ENCODE data around the gene LMTK3. TPM values are rescaled to one million over a fixed set of nuclear protein-coding genes. Genes with fewer than 3 reads are reported as not detected.
A peak's percentile ranks its signal among the peaks of the same experiment; 100 is the strongest.
"Not testable (repeated sequence)": the region's sequence is repeated elsewhere in the genome, so short reads cannot be mapped to it uniquely, and the experiment has no call there.

LMTK3 gene
- total and polyA plus RNA-seq, 2 donors (not counting 1 experiment from before 2014, with no cell fraction given), result 0.17 TPM; not detected in 1

DNA sequence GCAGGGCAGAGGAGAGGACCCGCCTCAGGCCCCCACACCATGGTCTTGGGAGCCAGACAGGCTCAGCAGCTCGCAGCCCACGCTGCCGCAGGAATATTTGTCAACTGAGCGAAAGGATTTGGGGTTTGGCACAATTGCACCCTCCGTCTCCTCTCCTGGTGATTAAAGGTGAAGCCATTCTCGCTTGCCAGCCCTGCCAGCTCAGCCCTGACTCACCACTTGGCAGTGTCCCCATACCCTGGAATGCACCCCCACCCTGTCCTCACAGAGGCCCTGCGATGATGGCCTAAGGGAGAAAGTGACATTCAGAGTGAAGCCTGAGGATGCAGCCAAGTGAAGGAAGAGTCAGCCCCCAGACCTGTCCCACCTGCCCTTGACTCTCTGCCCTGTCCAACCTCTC is 23.7 kb downstream of the LMTK3 start:
- H3K4me3 ChIP-seq (replicated peaks in 1 of 4; ENCODE audit: control extremely low read depth in 1 of 4, insufficient read depth in 1 of 4, low read depth in 3 of 4, low read length in 4 of 4), result no peak overlapping the region
- no peaks in the 10 kb centered on the region for H3K27me3 ChIP-seq (ENCODE audit: control insufficient read depth, insufficient read depth, low read length)
- DNase-seq (ENCODE audit: low read depth in 2 of 2), result peak; percentile 65 to 81
- H4K20me1 ChIP-seq (ENCODE audit: control insufficient read depth, extremely low read depth, insufficient read depth, low read length), result no peaks in the 10 kb centered on the region
- H3K4me1 ChIP-seq (ENCODE audit: control insufficient read depth, extremely low read depth, insufficient read depth, low read length), result peaks cover 14% of the 10 kb centered on the region
- H3K79me2 ChIP-seq (ENCODE audit: control insufficient read depth, insufficient read depth, low read length), result no peaks in the 10 kb centered on the region
- H3K27ac ChIP-seq (ENCODE audit: insufficient read depth, low read length), result no peak overlapping the region
- H2AFZ ChIP-seq (ENCODE audit: low read length), result no peak overlapping the region
- TF ChIP-seq, protein P1, sequence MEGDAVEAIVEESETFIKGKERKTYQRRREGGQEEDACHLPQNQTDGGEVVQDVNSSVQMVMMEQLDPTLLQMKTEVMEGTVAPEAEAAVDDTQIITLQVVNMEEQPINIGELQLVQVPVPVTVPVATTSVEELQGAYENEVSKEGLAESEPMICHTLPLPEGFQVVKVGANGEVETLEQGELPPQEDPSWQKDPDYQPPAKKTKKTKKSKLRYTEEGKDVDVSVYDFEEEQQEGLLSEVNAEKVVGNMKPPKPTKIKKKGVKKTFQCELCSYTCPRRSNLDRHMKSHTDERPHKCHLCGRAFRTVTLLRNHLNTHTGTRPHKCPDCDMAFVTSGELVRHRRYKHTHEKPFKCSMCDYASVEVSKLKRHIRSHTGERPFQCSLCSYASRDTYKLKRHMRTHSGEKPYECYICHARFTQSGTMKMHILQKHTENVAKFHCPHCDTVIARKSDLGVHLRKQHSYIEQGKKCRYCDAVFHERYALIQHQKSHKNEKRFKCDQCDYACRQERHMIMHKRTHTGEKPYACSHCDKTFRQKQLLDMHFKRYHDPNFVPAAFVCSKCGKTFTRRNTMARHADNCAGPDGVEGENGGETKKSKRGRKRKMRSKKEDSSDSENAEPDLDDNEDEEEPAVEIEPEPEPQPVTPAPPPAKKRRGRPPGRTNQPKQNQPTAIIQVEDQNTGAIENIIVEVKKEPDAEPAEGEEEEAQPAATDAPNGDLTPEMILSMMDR (conservative IDR thresholded peaks at IDR 0.05 in 1 of 2, IDR thresholded peaks at IDR 0.05 in 1 of 2; ENCODE audit: low read depth in 1 of 2, low read length in 2 of 2), result no peak
- no peak for TF ChIP-seq EZH2 (IDR thresholded peaks at IDR 0.05; ENCODE audit: low read length, missing control alignments)
- no peak overlapping the region for H3K9ac ChIP-seq (ENCODE audit: insufficient read depth, low read length)
- no peaks in the 10 kb centered on the region for H3K9me3 ChIP-seq (ENCODE audit: control insufficient read depth, insufficient read depth, low read depth, low read length)
- H3K36me3 ChIP-seq (ENCODE audit: control insufficient read depth, insufficient read depth, low read length), result no peaks in the 10 kb centered on the region
- H3K4me2 ChIP-seq (ENCODE audit: extremely low read depth, insufficient read depth, low read length), result peak overlapping the region; percentile 68

DNA sequence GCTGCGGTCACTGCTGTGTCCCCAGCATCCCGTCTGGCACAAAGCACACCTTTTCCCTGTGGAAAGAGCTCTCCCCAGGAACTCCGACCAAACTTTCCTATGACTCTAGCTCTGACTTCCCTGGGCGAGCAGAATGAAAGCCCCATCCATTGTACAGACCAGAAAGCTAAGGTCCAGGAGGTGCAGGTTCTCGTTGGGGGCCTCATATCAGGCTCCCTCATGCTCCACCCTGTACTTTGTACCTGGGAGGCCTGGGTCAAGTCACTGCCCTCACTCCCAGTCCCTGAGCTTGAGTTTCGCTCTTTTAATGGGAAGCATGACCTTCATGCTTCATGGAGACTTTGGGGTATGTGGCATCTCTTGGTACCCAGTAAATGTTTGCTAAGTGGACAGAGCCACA is 24.1 kb downstream of the LMTK3 start:
- no peaks in the 10 kb centered on the region for H3K36me3 ChIP-seq (ENCODE audit: control insufficient read depth, insufficient read depth, low read length)
- DNase-seq (ENCODE audit: low read depth in 2 of 2), result no peak
- H3K9ac ChIP-seq (ENCODE audit: insufficient read depth, low read length), result no peak overlapping the region
- H3K4me3 ChIP-seq (replicated peaks in 1 of 4; ENCODE audit: control extremely low read depth in 1 of 4, insufficient read depth in 1 of 4, low read depth in 3 of 4, low read length in 4 of 4), result no peak overlapping the region
- no peak overlapping the region for H2AFZ ChIP-seq (ENCODE audit: low read length)
- no peaks in the 10 kb centered on the region for H3K9me3 ChIP-seq (ENCODE audit: control insufficient read depth, insufficient read depth, low read depth, low read length)
- no peaks in the 10 kb centered on the region for H3K79me2 ChIP-seq (ENCODE audit: control insufficient read depth, insufficient read depth, low read length)
- no peak overlapping the region for H3K27ac ChIP-seq (ENCODE audit: insufficient read depth, low read length)
- H3K4me2 ChIP-seq (ENCODE audit: extremely low read depth, insufficient read depth, low read length), result peak overlapping the region; percentile 68
- peaks cover 14% of the 10 kb centered on the region for H3K4me1 ChIP-seq (ENCODE audit: control insufficient read depth, extremely low read depth, insufficient read depth, low read length)
- TF ChIP-seq, protein P1 (conservative IDR thresholded peaks at IDR 0.05 in 1 of 2, IDR thresholded peaks at IDR 0.05 in 1 of 2; ENCODE audit: low read depth in 1 of 2, low read length in 2 of 2), result no peak
- TF ChIP-seq EZH2 (IDR thresholded peaks at IDR 0.05; ENCODE audit: low read length, missing control alignments), result no peak
- H3K27me3 ChIP-seq (ENCODE audit: control insufficient read depth, insufficient read depth, low read length), result no peaks in the 10 kb centered on the region
- no peaks in the 10 kb centered on the region for H4K20me1 ChIP-seq (ENCODE audit: control insufficient read depth, extremely low read depth, insufficient read depth, low read length)

DNA sequence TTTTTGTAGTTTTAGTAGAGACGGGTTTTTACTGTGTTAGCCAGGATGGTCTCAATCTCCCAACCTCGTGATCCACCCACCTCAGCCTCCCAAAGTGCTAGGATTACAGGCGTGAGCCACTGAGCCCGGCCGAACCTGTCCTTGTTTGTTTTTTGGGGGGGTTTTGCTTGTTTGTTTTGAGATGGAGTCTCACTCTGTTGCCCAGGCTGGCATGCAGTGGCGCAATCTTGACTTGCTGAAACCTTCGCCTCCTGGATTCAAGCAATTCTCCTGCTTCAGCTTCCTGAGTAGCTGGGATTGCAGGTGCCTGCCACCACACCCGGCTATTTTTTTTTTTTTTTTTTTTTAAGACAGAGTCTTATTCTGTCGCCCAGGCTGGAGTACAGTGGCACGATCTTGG is 24.9 kb downstream of the LMTK3 start:
- not testable (repeated sequence) for H3K36me3 ChIP-seq (ENCODE audit: control insufficient read depth, insufficient read depth, low read length); H4K20me1 ChIP-seq (ENCODE audit: control insufficient read depth, extremely low read depth, insufficient read depth, low read length); DNase-seq (ENCODE audit: low read depth in 2 of 2); H3K27ac ChIP-seq (ENCODE audit: insufficient read depth, low read length); H3K9ac ChIP-seq (ENCODE audit: insufficient read depth, low read length); H2AFZ ChIP-seq (ENCODE audit: low read length); H3K79me2 ChIP-seq (ENCODE audit: control insufficient read depth, insufficient read depth, low read length); H3K9me3 ChIP-seq (ENCODE audit: control insufficient read depth, insufficient read depth, low read depth, low read length); H3K4me2 ChIP-seq (ENCODE audit: extremely low read depth, insufficient read depth, low read length); H3K4me3 ChIP-seq (replicated peaks in 1 of 4; ENCODE audit: control extremely low read depth in 1 of 4, insufficient read depth in 1 of 4, low read depth in 3 of 4, low read length in 4 of 4); H3K27me3 ChIP-seq (ENCODE audit: control insufficient read depth, insufficient read depth, low read length)
- H3K4me1 ChIP-seq (ENCODE audit: control insufficient read depth, extremely low read depth, insufficient read depth, low read length), result peaks cover 20% of the 10 kb centered on the region
